ENCODE data around the gene WNT2B. TPM values are rescaled to one million over a fixed set of nuclear protein-coding genes. Genes with fewer than 3 reads are reported as not detected.

Gene WNT2B
- total and polyA plus RNA-seq, 2 of the 8 experiments (the other 6 are each of a cell fraction or from before 2014, with no cell fraction given), result 0.33 to 2.0 TPM

DNA sequence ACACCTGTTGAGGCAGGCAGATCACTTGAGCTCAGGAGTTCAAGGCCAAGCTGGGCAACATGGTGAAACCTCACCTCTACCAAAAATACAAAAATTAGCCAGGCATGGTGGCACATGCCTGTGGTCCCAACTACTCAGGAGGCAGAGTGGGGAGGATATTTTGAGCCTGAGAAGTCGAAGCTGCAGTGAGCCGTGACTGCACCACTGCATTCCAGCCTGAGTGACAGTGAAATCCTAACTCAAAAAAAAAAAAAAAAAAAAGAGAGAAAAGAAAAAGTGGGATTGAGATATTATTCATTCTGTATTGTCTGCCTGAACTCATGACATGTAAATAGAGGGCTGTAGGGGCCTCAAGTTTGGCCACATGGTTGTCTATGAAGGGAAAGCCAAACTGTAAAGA lies 37.3 kb downstream of the WNT2B start:
- Histone ChIP-seq H3K56ac (replicated peaks; ENCODE audit: insufficient read length, low read depth, low read length) (no peak overlapping the region), H3K4me3 (ENCODE audit: extremely low read depth in 1 of 4, insufficient read depth in 2 of 4, low read depth in 3 of 4, low read length in 4 of 4) (no peak overlapping the region), H3K18ac (ENCODE audit: extremely low read depth, low read length) (no peak overlapping the region), H3K9ac (replicated peaks in 1 of 4; ENCODE audit: extremely low read depth in 1 of 4, low read depth in 3 of 4, low read length in 3 of 4) (no peak overlapping the region), H3K27ac (ENCODE audit: low read depth, low read length) (no peak overlapping the region), H3K79me2 (ENCODE audit: control insufficient read depth in 1 of 2, insufficient read depth in 2 of 2, low read length in 2 of 2) (no peaks in the 10 kb centered on the region), H4K5ac (ENCODE audit: insufficient read length, low read depth, low read length) (no peak overlapping the region), H3K79me1 (ENCODE audit: low read depth, low read length) (no peaks in the 10 kb centered on the region), H3K4me1 (replicated peaks in 1 of 4; ENCODE audit: control insufficient read depth in 3 of 4, insufficient read depth in 4 of 4, low read length in 3 of 4) (no peaks in the 10 kb centered on the region), H4K8ac (ENCODE audit: extremely low read depth, insufficient read depth, low read length) (no peak overlapping the region), H4K20me1 (replicated peaks in 1 of 2; ENCODE audit: control insufficient read depth in 1 of 2, insufficient read depth in 2 of 2, low read length in 2 of 2) (no peaks in the 10 kb centered on the region), H3K4me2 (ENCODE audit: insufficient read depth in 1 of 2, low read depth in 2 of 2, low read length in 2 of 2) (no peak overlapping the region), H3K14ac (ENCODE audit: insufficient read length) (no peak overlapping the region), H2BK20ac (ENCODE audit: low read length) (no peak overlapping the region), H2BK15ac (ENCODE audit: low read length) (no peak overlapping the region), H3K36me3 (ENCODE audit: control insufficient read depth in 2 of 4, insufficient read depth in 4 of 4, low read length in 3 of 4) (0 out of 8 replicates have a peak, but pooled peaks cover 0 to 3% (median 0%) of the 10 kb centered on the region in 4 experiments), H3K23ac (ENCODE audit: insufficient read length) (no peak overlapping the region), H3K9me3 (ENCODE audit: insufficient read depth in 2 of 2, low read depth in 1 of 2, low read length in 1 of 2) (no peaks in the 10 kb centered on the region), H2AFZ (ENCODE audit: low read length) (no peak overlapping the region), H2BK120ac (replicated peaks; ENCODE audit: low read depth, low read length) (no peak overlapping the region), H3K23me2 (ENCODE audit: low read depth, low read length) (no peaks in the 10 kb centered on the region), H4K91ac (replicated peaks; ENCODE audit: insufficient read length, low read length) (no peak overlapping the region), H2AK5ac (ENCODE audit: low read depth, low read length) (no peak overlapping the region), H2BK5ac (ENCODE audit: low read depth, low read length) (no peak overlapping the region), H3K4ac (replicated peaks; ENCODE audit: insufficient read length, low read depth, low read length) (no peak overlapping the region), H3K27me3 (replicated peaks in 1 of 4; ENCODE audit: control insufficient read depth in 3 of 4, extremely low read depth in 1 of 4, insufficient read depth in 3 of 4, low read length in 3 of 4) (no peaks in the 10 kb centered on the region), H2BK12ac (ENCODE audit: low read depth, low read length) (no peak overlapping the region)
- no peak for DNase-seq (ENCODE audit: low read depth in 1 of 2, low spot score in 2 of 2)
- TF ChIP-seq TCF12 (IDR thresholded peaks at IDR 0.05; ENCODE audit: low read depth, low read length), result no peak
- ChIA-PET CTCF (ENCODE audit: partially characterized antibody) (interaction anchor here (1.0 kb wide), 1 partner anchor 37 kb away, joined by 3 read pairs; the partner anchor contains the start of gene WNT2B), POLR2A (ENCODE audit: partially characterized antibody) (interaction anchor here (1.2 kb wide), 1 partner anchor 44 kb away, joined by 4 read pairs; no protein-coding TSS in a partner anchor)
- WGBS, 2 experiments (ENCODE audit: extremely low coverage in 1 of 2, insufficient coverage in 1 of 2, insufficient read length in 1 of 2, insufficient replicate concordance in 2 of 2, low coverage in 1 of 2, low lambda C conversion rate in 2 of 2, missing lambda C conversion rate in 1 of 2), result 87% methylated on average over 2 of the region's 2 CpGs; no CpG with 5 or more reads in 1 of the 2 experiments
- no peak for FAIRE-seq
